Measurements from ENCODE around the gene VDR.

VDR gene

DNA sequence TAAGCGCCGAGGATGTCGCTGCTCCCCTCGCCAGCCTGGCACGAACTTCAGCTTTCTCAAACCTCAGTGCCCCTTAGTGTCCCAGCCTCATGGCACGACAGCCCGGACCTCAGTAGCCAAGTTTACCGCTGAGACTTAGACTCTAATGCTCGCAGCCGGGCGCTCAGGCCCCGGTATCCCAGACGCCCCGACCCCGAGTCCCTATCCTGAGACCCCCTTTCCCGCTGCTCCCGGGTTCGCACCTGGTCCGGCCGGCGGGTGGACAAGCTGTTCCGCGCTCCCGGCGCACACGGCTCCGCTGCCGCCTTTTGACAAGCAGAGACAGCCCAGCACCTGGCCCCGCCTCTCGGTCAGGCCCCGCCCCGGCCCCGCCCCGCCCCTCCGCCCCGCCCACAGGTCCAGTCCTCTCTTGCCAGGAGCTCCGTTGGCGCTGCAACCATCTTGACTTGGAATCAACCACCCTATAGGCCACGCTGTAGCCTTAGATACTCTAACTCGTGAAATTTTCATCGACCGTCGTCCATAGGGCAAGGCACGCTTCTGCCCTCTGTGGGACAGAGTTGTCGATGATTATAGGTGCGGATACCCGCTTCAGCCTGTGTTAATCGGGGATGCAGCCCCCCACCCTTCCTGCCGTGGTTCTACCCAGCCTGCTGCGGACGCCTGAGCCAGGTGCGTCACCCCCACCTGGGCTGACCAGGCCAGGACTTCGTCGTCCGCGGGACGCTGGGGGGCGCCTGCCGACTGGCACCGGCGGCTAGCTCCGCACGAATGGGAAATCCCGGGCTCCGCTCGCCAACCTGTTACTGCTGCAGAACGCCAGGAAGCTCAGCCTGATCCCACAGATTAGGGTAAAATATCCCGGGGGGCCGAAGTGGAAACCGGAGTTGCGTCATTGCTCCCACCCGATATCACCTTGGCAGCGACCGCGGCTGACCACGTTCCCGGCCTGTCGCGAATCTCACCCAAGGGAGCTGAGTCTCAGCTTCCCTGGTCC lies at the start of gene VDR:
TSS of gene VDR (minus strand) at position 282 of the 997 bp plus-strand sequence. CDS start 25,881 bp downstream, outside the sequence.
- DNase-seq, result peak; percentile 99

DNA sequence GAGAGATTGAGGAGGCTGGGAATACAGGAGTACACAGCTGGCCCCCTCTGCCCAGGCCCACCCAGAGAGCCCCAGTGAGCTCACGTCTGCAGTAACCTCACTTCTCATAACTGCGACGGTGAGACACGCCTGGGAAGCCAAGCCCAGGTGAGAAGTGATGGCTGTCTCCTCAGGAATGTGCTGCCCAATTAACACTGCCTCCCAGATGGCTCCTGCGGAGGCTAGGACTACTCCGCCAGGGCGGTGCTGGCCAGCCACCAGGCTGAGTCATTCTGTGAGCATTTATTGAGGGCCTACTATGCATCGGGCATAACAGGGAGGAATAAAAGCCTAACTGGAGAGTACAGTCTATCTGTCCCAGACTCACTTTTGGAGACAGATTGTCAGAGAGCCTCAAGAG lies 49.3 kb upstream of the VDR start:
- peak; percentile 94 for DNase-seq

DNA sequence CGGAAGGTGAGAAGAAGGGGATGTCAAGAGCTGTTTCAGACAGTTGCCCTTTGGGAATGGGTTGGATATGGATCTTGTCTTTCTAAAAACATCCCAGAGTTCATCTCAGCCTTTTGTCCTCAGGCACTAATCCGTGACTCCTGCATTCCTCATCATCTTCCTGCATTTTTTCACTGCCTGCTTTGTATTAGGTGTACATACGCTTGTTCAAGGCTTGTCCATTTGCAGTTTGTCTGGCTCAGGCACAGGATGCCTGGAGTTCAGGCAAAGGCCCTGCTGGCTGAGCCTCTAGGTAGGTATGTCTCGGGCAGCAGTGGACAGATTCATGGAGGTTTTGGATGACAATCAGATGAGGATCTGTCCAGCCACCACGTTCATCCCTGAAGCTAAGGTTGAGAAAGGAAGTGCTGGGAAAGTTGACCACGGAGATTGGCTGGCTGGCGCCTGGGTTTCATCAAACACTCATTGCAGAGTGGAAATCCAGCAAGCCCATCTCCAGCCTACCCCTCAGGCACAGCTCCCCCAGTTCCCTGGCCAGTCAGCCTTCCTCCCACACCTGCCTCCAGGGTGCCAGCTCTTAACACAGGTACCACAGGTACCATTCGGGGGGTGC lies 46.2 kb upstream of the VDR start:
- peak; percentile 92 for DNase-seq

DNA sequence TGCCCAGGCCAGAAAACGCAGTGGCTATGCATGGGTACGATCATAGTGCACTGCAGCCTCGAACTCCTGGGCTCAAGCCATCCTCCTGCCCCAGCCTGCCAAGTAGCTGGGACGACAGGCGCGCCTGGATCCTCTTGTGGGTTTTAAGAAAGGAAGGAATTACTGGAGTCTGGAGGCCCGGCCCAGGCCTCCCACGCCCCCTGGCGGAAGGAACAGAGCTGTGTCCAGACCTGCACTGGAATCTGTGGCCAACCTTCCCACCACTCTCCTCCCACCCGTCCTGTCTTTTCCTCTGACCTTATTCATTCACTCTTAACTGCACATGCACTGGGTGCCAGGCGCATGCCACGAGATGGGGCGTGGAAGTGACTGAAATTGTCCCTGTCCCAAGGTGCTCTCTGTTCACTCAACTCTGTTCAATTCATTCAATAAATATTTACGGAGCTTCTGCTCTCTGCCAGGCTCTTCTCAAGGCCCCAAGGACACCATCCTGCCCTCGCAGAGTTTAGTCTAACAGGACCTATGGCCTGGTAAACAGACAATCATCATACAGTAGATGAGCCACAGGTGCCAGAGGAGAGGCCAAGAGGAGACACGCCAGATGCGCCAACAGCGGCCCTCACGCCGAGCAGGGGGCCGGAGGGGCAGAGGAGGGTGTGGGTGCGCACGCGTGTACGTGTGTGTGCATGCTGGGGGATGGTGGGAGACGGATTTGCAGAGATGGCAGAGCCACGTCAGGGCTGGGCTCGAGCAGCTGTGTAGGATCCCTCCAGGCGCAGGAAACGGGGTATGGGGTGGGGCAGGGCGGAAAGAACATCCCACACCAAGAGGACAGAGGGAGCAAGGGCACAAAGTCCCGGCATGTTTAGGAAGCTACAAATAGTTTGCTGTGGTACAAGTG lies 44.9 kb upstream of the VDR start:
- peak; percentile 94 for DNase-seq

DNA sequence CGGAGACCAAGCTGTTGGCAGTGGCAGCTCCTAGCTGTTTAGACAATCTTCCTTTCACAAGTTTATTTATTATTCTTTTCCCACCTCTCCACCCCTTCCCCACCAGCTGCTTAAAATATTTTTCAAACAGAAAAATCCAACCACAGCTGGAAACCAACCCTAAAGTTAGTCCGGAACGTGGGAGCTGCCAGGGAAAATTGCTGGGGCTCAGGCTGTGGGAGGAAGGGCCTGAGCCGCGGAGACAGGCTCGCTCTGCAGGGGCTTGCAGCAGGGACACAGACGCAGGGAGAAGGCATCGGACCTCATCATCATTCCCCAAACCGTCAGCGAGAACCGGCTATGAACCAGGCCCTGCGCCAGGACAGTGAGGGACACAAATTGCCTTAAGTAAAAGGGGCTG lies 42.5 kb upstream of the VDR start:
- DNase-seq, result no peak

DNA sequence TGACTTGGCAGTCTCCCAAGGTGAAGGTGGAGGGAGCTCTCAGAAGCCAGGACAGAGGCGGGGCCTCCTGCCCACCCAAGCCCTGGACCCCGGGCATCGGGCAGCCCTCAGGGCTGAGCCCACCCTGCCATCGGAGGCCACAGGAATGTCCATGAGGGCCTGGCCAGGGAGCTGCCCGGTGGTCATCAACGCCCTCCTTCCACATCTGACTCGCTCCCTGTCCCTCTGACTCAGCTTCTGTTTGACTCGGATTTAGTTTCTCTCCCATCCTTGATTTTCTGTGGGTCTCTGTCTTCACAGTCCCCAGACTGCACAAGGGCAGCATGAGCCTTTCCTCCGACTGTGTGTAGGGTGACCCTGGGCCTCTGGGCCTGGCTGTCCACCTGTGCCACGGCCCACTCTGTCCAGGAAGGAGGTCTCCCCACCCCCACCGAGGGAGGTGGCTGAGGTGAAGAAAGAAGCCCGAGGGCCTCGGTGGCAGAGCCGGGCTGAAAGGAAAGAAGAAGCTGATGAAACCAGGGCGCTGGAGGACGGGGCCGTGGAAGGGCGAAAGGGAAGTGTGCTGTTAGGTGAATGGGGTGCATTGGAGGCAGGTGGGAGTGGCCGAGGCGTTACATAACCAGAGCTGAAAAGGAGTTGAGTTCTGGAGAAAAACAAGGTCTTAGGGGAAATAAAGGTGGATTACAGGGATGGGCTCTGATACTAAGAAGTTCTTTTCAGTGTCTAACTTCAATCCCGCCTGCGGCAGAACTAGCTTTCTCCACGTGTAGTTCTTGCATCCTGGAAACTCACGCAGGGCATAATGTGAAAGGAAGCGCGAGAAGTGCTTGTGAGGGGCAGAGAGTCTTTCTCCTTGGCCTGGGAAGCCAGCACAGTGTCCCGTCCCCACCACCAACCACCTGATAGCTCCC lies 41.9 kb upstream of the VDR start:
- peak; percentile 68 for DNase-seq

DNA sequence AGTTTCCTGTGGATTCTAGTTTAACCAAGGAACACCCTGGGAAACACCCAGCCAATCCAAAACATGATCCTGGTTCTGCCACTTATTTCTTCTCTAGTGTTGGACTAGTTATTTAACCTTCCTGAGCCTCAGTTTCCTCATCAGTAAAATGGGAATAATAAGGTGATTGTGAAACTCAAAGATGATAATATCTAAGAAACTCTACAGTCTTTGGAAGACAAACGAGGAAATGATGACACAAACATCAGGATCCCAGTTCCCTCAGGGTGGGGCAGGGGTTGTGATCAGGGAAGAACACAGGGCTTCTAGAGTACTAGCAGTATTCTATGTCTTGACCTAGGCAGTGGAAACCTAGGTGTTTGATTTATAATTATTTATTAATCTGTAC lies 40.5 kb upstream of the VDR start:
- no peak for DNase-seq

DNA sequence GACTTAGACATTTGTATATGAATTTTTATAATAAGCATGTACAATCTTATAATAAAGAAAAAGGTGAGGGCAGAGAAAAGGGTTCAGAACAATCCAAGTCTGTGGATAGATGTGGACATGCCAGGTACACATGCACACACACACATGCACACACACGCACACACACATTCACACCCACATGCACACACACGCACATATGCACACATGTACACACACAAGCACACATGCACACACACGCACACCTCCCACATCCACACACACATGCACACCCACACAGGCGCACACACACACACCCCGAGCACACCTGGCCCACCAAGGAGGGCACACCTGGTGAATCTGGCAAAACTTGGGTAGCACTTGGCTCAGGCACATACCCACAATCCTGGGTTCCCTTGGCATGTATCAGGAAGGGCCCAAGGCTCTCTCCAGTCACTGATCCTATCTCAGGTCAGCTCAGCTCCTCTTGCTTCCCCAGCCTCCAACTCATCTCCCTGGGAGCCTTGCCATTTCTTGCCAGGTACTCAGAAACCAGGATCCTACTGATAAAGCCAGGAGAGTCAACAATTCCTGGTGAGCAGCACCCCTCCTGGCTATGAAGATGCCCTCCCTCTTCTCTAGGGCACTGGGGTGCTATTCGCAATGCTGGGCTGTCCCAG lies 40.0 kb upstream of the VDR start:
- no peak for DNase-seq

DNA sequence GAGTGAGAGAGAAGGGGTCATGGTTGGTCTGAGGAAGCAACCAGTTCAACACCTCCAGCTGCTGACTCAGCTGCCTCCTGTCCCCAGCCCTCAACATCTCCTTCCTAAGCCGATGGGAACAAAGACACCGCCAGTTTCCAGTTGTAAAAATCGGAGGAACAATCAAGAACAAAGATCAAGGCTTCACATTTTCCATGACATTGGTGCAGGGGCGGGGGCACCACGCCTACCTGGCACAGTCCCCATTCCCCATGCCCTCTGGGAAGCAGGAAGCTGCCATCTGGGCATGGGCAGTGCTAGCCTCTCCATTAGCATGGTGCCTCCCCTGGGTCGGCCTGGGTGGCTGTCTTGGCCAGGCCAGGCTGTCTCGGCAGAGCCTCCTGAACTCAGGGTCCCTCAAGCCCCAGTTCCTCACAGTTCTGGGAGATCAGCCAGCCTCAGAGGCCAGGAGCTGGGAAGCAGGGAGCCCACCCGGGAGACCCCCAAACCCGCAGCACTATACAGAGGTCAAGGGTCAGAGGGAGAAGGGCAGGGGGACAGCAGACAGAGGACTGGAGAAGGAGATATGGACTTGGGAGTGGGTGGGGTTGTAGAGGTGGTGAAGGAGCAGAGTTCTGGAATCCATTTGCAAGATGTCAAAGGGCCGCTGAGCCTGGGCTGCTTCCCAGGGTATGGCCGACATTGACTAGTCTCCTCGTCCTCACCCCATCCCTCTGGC lies 39.0 kb upstream of the VDR start:
- DNase-seq, result no peak

DNA sequence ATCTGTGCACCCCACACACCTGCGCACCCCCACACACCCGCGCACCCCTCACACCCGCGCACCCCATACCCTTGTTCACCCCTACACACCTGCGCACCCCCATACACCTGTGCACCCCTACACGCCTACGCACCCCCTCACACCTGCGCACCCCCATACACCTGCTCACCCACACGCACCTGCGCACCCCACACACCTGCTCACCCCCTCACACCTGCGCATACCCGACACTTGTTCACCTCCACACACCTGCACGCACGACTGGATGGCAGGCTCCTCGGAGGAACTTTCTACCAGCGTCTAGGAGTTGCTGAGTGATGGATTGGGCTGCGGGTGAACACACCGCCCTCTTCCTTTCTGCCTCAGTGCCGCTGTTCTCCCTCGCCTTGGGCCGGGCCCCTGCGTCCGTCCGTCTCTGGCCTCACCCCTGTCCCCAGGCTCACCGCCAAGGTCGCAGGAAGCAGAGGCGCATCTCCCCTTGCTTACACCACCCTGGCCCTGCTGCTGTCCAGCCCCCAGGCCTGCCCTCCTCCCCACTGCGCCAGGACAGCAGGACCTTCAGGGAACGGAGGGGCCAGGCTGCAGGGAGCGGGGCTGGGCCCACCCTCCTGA lies 37.9 kb upstream of the VDR start:
- DNase-seq, result no peak

DNA sequence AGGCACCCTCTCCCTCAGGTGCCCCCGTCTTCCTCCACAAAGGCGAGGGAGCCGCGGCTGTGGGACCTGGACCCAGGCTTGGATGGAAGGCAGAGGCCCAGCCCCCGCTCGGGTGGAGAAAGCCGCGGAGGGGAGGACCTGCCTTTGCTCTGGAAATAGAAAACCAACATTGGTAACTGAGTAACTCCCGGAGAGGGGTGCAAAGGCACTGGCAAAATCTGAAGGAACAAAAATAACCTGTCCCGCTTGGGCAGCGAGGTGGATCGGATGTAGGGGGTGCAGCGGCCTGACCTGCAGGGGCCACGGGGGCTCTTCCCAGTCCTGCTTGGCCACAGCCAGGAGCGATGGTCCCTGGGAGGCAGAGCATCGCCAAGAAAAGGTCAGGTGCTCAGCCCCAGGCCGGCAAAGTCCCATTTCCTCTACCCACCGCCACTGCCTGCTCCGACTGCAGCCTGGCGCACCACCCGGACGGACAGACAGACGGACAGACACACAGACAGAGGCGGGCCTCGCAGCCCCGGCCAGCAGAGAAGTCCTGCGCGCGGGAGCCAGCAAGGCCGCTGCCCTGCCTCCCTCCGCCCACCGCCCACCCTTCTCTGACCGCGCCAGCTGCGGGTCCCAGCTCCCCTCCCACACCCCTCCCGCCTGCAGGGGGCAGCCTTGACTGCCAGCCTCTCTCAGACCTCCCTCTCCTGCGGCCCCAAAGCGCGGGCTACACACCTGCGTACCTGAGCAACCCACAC lies 37.2 kb upstream of the VDR start:
- DNase-seq, result peak; percentile 75

DNA sequence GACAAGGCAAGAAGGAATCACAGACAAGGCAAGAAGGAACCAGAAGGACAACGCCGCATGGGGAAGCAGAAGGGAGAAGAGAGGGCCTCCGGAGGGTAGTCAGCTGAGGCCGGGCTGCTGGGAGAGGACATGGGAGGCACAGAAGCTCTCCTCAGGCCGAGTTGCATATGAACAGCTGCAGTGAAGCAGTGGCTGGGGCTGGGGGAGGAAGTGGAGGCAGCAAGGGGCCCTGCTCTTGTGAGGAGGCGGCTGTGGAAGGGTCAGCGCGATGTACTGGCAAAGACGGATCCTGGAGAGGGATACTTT lies 36.6 kb upstream of the VDR start:
- no peak for DNase-seq

DNA sequence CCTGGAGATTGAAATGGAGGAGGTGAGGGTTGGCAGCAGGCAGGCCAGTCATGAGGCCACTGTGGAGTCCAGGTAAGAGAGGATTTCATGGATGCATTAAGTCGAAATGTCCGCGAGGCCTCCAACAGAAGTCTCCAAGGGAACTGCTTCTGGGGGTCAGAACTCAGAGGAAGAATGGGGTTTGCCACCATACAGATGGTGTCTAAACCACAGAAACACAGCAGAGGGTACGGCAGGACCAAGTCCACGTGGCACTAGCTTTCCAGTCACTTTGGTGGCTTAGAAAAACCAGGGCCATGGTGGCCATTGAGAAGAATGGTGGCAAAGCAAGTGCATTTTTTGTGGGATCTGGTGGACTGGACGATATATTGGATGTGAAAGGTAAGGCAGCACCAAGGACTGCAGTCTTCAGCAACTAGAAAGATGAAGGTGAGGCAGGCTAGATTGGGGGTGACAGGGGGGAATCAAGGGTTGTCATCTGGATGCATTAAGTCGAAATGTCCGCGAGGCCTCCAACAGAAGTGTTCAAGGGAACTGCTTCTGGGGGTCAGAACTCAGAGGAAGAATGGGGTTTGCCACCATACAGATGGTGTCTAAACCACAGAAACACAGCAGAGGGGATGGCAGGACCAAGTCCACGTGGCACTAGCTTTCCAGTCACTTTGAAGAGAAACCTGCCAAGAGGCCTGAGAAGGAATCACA lies 36.1 kb upstream of the VDR start:
- no peak for DNase-seq

DNA sequence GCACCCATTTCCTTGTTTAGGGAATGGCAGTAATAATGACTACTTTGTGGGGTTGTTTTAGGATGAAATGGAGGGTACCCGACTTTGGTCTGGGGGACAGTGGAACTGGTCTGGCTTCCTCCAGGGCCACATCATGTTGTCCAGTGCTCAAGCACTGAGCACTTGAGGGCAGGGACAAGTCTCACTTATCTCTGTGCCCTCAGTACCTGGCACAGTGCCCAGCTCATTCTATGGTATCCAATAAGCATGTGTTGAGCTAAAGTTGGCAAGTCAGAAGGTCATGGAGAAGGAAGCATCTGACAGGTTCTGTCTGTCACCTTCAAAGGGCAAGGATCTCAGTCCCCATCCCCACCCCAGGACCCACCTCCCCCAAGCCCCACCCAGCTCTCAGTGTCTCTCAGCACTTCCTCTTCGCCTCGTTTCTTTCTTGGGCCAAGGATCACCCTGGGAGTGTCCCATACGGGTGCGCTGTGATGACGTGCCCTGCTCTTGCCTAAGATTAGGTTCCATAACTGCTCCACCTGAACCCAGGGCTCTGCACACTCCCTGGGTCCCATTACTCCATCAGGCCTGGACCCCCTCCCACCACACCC lies 34.3 kb upstream of the VDR start:
- peak; percentile 35 for DNase-seq

DNA sequence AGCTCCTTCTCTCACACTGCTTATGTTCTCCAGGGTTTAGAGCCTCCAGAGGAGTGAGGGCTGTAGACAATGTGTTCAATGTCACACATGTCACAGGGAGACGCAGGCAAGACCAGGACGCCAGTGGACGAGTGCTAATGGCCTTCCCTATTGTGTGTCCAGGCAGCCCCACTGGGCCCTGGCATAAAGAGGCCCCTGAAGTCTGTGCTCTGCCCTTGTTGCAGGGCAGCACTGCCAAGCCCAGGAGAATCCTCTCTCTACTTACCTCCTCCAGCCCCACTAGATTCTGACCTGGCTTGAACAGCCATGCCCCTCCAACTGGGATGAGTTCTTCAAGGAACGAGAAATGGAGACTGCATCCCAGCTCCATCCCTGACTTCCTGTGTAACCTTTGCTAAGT lies 33.8 kb upstream of the VDR start:
- no peak for DNase-seq

DNA sequence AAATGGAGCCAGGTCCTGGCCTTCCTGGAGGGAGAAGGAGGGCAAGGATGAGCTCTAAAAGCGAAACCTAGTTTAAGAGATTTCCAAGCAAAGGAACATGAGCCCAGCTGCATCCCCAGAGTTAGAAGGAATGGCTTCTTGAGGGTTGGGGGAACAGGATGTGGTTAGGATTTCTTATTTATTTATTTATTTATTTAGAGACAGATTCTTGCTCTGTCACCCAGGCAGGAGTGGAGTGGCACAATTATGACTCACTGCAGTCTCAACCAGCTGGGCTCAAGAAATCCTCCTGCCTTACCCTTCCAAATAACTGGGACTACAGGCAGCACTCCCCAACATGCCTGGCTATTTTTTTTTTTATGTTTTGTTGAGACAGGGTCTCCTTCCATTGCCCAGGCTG lies 33.3 kb upstream of the VDR start:
- DNase-seq, result no peak

DNA sequence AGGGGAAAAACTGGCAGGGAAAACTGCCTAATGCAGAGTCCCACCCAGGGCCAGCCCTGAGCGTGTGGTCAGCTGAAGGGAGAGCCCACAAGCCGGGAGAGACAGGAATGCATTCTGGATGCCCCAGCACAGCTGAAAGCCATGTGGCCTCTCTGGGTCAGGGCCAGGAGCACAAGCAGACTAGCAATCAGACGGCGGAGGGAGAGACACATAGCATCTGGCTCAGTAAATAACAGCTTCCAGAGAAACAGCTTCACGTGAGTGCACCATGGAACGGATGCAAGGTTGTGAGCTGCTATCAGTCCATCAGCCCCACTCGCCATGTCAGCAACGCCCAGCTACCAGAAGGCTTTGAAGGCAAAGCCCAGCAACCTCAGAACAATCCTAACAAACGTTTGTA lies 30.4 kb upstream of the VDR start:
- DNase-seq, result peak; percentile 87

DNA sequence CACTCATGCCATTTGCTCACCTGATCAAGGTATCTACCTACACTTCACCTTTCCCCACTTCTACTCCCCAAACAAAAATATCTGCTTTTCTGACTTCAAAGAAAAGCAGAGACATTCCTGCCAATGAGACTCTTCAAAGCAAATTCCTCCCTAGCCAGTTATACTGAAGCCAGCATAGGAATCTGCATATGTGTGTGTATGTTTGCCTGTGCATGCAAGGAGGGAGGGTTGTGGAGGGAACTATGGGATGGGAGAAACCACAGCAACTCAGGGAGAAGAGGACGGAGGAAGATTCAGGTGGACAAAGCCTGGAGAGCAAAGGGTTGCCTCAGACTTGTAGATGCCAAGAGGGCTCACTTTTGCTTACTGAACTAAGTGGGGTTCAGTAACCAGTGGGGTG lies 26.4 kb upstream of the VDR start:
- peak; percentile 49 for DNase-seq

DNA sequence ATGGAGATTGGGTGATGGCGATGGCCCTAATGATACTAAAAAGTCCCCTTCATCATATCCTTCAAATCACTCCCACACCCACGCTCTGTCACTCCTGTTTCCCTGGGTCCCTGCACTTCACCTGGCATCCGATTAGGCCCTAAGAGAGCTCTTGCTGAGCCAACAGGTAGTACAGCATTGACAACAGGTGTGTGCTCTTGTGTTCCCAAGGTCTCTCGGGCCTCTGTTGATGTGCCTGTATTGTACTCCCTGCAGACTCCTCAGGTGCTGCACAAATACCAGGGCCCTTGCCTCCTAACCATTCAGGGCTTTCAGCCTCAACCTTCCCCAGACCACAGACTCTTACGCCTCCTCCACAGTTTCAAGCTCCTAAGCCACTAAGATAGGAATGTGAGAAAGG lies 25.8 kb upstream of the VDR start:
- peak; percentile 54 for DNase-seq

Data from islet precursor cell (in vitro differentiated cells).